ENCODE measurements around the gene CAPZA1. TPM values are rescaled to one million over a fixed set of nuclear protein-coding genes. Genes with fewer than 3 reads are reported as not detected.

The CAPZA1 gene
- total RNA-seq, 1 donor from 2014 or later: 171 TPM

DNA sequence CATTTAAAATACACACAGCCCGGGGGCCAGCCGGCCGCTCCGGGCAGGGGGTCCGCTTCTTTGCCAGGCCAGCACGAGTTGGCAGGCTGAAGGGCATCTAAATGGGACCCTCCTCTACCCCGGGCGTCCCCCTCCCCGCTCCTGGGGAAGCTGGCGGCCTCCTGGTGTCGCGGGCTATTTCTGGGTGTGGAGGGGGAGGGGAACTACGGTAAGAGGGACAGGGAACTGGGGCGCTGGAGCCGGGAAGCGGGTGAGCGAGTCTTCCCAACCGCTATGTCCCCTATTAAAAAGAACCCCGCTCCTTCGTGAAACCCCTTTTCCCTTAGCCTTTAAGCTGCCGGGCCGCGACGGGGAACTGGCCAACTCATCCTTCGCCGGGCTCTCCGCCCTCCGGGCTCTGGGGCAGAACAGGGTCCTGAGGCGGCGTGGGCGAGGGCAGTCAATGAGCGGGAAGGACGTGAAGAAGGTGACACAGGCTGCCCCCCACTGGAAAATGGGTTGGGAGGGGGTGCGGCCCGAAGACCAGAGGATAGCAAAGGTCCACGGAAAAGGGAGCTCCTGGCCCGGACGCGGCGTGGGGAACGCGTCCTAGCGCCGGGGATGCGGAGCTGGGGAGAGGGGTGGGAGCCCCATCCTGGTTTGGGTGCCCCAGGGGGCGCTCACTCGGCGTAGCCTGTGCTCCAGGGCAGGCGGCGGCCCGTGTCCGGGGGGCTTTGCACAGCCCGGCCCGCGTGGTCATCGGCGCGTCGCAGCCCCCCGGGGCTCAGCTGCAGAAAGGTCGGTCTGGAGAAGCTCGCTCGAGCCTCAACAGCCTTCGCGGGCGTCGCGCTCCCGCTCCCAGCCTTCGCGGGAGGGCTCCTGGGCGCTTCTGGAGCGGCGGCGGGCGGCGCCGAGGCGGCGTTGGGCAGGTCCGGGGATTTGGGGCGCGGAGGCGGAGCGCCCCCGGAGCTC is 95.0 kb downstream of the CAPZA1 start:
- peaks cover 11% of the 10 kb centered on the region for H3K4me1 Mint-ChIP-seq (ENCODE audit: low read depth, unreplicated experiment)
- FAIRE-seq: no peak
- TF ChIP-seq EZH2 (IDR thresholded peaks at IDR 0.05; ENCODE audit: insufficient read depth, low read length): no peak
- TF ChIP-seq, protein P1, sequence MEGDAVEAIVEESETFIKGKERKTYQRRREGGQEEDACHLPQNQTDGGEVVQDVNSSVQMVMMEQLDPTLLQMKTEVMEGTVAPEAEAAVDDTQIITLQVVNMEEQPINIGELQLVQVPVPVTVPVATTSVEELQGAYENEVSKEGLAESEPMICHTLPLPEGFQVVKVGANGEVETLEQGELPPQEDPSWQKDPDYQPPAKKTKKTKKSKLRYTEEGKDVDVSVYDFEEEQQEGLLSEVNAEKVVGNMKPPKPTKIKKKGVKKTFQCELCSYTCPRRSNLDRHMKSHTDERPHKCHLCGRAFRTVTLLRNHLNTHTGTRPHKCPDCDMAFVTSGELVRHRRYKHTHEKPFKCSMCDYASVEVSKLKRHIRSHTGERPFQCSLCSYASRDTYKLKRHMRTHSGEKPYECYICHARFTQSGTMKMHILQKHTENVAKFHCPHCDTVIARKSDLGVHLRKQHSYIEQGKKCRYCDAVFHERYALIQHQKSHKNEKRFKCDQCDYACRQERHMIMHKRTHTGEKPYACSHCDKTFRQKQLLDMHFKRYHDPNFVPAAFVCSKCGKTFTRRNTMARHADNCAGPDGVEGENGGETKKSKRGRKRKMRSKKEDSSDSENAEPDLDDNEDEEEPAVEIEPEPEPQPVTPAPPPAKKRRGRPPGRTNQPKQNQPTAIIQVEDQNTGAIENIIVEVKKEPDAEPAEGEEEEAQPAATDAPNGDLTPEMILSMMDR (IDR thresholded peaks at IDR 0.05; ENCODE audit: insufficient read depth, low read depth, low read length): no peak
- no peak for DNase-seq (ENCODE audit: low read depth)
- Histone ChIP-seq H3K27me3 (ENCODE audit: insufficient read depth, low read length) (peaks cover 2% of the 10 kb centered on the region), H4K20me1 (ENCODE audit: insufficient read depth, low read length) (no peaks in the 10 kb centered on the region), H3K9ac (ENCODE audit: low read length) (peak overlapping the region; percentile 54), H3K27ac (ENCODE audit: low read depth, low read length) (no peak overlapping the region), H3K4me2 (ENCODE audit: low read length) (peak overlapping the region; percentile 90), H2AFZ (ENCODE audit: low read depth, low read length) (peak overlapping the region; percentile 85), H3K36me3 (ENCODE audit: insufficient read depth, low read length) (no peaks in the 10 kb centered on the region), H3K4me3 (ENCODE audit: insufficient read depth, low read depth, low read length) (peak overlapping the region; percentile 59), H3K79me2 (ENCODE audit: insufficient read depth, low read length) (no peaks in the 10 kb centered on the region), H3K9me3 (ENCODE audit: insufficient read depth, low read depth, low read length) (no peaks in the 10 kb centered on the region), H3K4me1 (ENCODE audit: insufficient read depth, low read length) (peaks cover 26% of the 10 kb centered on the region)
- H3K36me3 Mint-ChIP-seq (ENCODE audit: low read depth, unreplicated experiment): peaks cover 7% of the 10 kb centered on the region
- H3K9me3 Mint-ChIP-seq (ENCODE audit: unreplicated experiment): no peaks in the 10 kb centered on the region
- H3K27me3 Mint-ChIP-seq (ENCODE audit: low read depth, unreplicated experiment): peaks cover 13% of the 10 kb centered on the region
- H3K27ac Mint-ChIP-seq (ENCODE audit: unreplicated experiment): no peak overlapping the region
- peak overlapping the region; percentile 81 for H3K4me3 Mint-ChIP-seq (ENCODE audit: unreplicated experiment)

DNA sequence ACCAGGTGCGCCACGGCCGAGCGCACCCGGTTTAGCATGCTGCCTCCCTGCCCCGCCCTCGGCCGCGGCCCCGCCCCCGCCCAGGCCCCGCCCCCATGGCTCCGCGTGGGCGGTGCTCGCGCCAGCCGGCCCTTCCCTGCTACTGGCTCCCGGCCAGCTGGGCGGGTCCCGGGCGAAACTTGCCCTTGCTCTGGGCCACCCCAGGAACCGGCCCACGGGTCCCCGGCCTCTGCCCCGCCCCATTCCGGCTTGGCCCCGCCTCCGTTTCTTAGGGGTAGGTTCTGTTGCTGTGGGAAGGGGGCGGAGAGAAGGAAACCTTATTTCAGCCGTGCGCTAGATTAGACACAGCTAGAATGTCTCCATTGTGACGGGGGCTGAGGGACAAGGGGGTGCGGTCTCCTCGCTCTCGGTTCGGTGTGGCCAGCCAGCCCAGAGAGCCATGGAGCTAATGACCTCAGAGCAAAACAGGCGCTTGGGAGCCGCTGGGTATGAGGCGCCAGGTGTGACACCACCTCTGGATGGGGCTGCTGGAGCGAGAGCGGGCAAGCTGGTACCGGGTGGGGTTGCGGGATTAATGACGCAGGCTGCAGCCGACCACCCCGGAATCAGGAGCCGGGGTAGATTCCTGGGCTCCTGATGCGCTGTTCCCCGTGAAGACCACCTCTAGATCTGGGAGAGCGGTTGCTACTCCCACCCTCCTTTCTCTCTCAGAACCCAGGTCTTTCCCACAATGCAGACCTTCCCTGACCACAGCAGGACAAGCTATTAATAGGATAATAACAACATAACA is 95.8 kb downstream of the CAPZA1 start, which contains the start of gene PPM1J:
PPM1J (minus strand) TSS at position 69 of the 790 bp plus-strand sequence; CDS start at position 38, 31 bp downstream.
- Histone ChIP-seq H4K20me1 (ENCODE audit: insufficient read depth, low read length) (no peaks in the 10 kb centered on the region), H3K9ac (ENCODE audit: low read length) (peak within 1 kb of the TSS; percentile 59), H3K4me2 (ENCODE audit: low read length) (peak within 1 kb of the TSS; percentile 90), H3K4me1 (ENCODE audit: insufficient read depth, low read length) (peaks cover 26% of the 10 kb centered on the region), H3K27me3 (ENCODE audit: insufficient read depth, low read length) (peaks cover 6% of the 10 kb centered on the region), H3K36me3 (ENCODE audit: insufficient read depth, low read length) (no peaks in the 10 kb centered on the region), H3K27ac (ENCODE audit: low read depth, low read length) (no peak within 1 kb of the TSS), H2AFZ (ENCODE audit: low read depth, low read length) (peak within 1 kb of the TSS; percentile 85), H3K4me3 (ENCODE audit: insufficient read depth, low read depth, low read length) (peak within 1 kb of the TSS; percentile 59), H3K79me2 (ENCODE audit: insufficient read depth, low read length) (no peaks in the 10 kb centered on the region), H3K9me3 (ENCODE audit: insufficient read depth, low read depth, low read length) (no peaks in the 10 kb centered on the region)
- FAIRE-seq: no peak
- Mint-ChIP-seq H3K9me3 (ENCODE audit: unreplicated experiment) (no peaks in the 10 kb centered on the region), H3K4me1 (ENCODE audit: low read depth, unreplicated experiment) (peaks cover 11% of the 10 kb centered on the region), H3K4me3 (ENCODE audit: unreplicated experiment) (peak within 1 kb of the TSS; percentile 86), H3K27me3 (ENCODE audit: low read depth, unreplicated experiment) (peaks cover 21% of the 10 kb centered on the region), H3K36me3 (ENCODE audit: low read depth, unreplicated experiment) (peaks cover 5% of the 10 kb centered on the region), H3K27ac (ENCODE audit: unreplicated experiment) (peak within 1 kb of the TSS; percentile 72)
- no peak for TF ChIP-seq EZH2 (IDR thresholded peaks at IDR 0.05; ENCODE audit: insufficient read depth, low read length)
- TF ChIP-seq, protein P1 (IDR thresholded peaks at IDR 0.05; ENCODE audit: insufficient read depth, low read depth, low read length): no peak
- peak; percentile 71 for DNase-seq (ENCODE audit: low read depth)
